Uterus (tissue), 4 donors: ENCODE results near the gene NT5C2. TPM values are rescaled to one million over a fixed set of nuclear protein-coding genes. Genes with fewer than 3 reads are reported as not detected.

ENCODE experiments used
- DNase-seq, 2 donors: peaks; one replicate each; pipeline ENCODE4 v3.0.0-alpha.2; 2019 to 2020
- H3K27ac ChIP-seq, 2 donors: fragments of 200-600 bp; sonication (generic); 1 replicate in 1 of 2; 2 replicates in 1 of 2; pipeline ENCODE4 v1.5.1; 2016 to 2018
- H3K27me3 ChIP-seq, 2 donors: fragments of 200-600 bp; sonication (generic); one replicate each; pipeline ENCODE4 v1.5.1; 2018 to 2019; ENCODE audit warnings: control low read depth in 1 of 2
- H3K36me3 ChIP-seq, 2 donors: fragments of 200-600 bp; sonication (generic); one replicate each; pipeline ENCODE4 v1.5.1; 2019; ENCODE audit warnings: control low read depth in 1 of 2
- H3K4me1 ChIP-seq, 2 donors: fragments of 200-600 bp; sonication (generic); one replicate each; pipeline ENCODE4 v1.5.1; 2018 to 2019; ENCODE audit warnings: control low read depth in 1 of 2
- H3K4me3 ChIP-seq, 2 donors: fragments of 200-600 bp; sonication (generic); 1 replicate in 1 of 2; 2 replicates in 1 of 2; pipeline ENCODE4 v1.5.1; 2018 to 2019; ENCODE audit warnings: mild to moderate bottlenecking in 1 of 2
- H3K9me3 ChIP-seq, 2 donors: fragments of 200-600 bp; sonication (generic); one replicate each; pipeline ENCODE4 v1.5.1; 2019; ENCODE audit warnings: control low read depth in 1 of 2
- POLR2A ChIP-seq, 2 donors: fragments of 450-650 bp; IDR thresholded peaks; one replicate each; pipeline ENCODE4 v1.6.1; 2016; ENCODE audit warnings: antibody characterized with exemption in 2 of 2, mild to moderate bottlenecking in 1 of 2, moderate library complexity in 1 of 2
- intact Hi-C: fragments of 100-400 bp; cut with DNase I; formaldehyde crosslinking; loops from one replicate; pipeline ENCODE4 v1.15.1; 2023; ENCODE audit warnings: low total_unique reads
- total RNA-seq, 4 donors: library from RNA; depleted of rRNA in 3 of 4; stranded (reverse); fragments of >200 nt in 3 of 4; gene quantifications; one replicate each; pipeline versions ENCODE4 v1.1.0 to v1.2.4, GENCODE V29; 2014 to 2023
- TF ChIP-seq, protein P1 (sequence below), 4 experiments: fragments of 200-600 bp in 2 of 4; fragments of 450-650 bp in 2 of 4; sonication (generic) in 2 of 4; IDR thresholded peaks; one replicate each; pipeline ENCODE4 v1.5.1; 2016 to 2019; ENCODE audit warnings: antibody characterized with exemption in 4 of 4, mild to moderate bottlenecking in 2 of 4, moderate library complexity in 1 of 4
- donor health status: DM: yes; HTN: yes; CAD: no.

The NT5C2 gene
- 100 to 1,000 TPM in 2 of 4 donors, 10 to 100 TPM in 2; 12.3 to 134 (median 99.4) TPM for total RNA-seq

DNA sequence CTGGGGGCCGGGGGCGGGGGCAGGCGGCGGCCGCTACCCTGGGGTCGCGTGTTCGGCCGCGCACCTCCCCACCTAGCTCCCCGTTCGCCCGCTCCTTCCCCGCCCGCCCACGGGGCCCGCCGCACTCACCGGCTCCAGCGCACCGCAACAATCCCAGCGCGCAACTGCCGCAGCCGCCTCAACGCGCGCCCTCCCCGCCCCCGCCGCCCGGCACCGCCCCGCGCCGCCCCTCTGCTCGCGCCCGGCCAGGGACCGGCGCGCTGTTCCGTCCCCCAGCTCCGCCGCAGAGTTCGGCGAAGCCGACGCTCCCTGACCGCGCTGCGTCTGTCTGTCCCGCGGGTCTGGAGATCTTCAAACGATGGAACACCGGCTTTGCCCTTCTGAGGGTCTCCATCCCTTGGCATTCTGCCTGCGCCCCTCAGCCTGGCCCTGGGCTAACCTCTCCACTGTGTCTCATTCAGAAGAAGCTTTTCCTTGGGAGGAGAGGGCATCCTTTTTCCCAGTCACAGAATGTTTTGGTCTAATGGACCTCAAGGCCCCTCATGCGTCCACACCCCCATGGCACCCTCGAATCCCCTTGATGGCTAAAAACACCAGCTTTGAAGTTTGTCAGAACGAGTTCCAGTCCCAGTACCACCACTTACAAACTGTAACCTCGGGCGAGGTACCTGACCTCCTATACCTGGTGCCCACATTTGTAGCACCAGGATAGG is at the start of gene NT5C2:
TSS of gene NT5C2 (minus strand) at position 166 of the 713 bp plus-strand sequence. CDS start 18,314 bp downstream, outside the sequence.
- intact Hi-C loops, result no loop called here
- DNase-seq, result peak; percentile 66 to 82
- H3K9me3 ChIP-seq, result no peaks in the 10 kb centered on the region
- H3K27me3 ChIP-seq, result no peaks in the 10 kb centered on the region
- H3K4me1 ChIP-seq, result no peaks in the 10 kb centered on the region
- H3K4me3 ChIP-seq, result peak within 1 kb of the TSS; percentile 74 to 95
- H3K27ac ChIP-seq, result peak within 1 kb of the TSS; percentile 90 to 96
- no peaks in the 10 kb centered on the region for H3K36me3 ChIP-seq
- TF ChIP-seq, protein P1, sequence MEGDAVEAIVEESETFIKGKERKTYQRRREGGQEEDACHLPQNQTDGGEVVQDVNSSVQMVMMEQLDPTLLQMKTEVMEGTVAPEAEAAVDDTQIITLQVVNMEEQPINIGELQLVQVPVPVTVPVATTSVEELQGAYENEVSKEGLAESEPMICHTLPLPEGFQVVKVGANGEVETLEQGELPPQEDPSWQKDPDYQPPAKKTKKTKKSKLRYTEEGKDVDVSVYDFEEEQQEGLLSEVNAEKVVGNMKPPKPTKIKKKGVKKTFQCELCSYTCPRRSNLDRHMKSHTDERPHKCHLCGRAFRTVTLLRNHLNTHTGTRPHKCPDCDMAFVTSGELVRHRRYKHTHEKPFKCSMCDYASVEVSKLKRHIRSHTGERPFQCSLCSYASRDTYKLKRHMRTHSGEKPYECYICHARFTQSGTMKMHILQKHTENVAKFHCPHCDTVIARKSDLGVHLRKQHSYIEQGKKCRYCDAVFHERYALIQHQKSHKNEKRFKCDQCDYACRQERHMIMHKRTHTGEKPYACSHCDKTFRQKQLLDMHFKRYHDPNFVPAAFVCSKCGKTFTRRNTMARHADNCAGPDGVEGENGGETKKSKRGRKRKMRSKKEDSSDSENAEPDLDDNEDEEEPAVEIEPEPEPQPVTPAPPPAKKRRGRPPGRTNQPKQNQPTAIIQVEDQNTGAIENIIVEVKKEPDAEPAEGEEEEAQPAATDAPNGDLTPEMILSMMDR (IDR thresholded peaks at IDR 0.05), result peak in 1 of 4 experiments; percentile 12
- peak; percentile 45 to 68 for TF ChIP-seq POLR2A (IDR thresholded peaks at IDR 0.05)

DNA sequence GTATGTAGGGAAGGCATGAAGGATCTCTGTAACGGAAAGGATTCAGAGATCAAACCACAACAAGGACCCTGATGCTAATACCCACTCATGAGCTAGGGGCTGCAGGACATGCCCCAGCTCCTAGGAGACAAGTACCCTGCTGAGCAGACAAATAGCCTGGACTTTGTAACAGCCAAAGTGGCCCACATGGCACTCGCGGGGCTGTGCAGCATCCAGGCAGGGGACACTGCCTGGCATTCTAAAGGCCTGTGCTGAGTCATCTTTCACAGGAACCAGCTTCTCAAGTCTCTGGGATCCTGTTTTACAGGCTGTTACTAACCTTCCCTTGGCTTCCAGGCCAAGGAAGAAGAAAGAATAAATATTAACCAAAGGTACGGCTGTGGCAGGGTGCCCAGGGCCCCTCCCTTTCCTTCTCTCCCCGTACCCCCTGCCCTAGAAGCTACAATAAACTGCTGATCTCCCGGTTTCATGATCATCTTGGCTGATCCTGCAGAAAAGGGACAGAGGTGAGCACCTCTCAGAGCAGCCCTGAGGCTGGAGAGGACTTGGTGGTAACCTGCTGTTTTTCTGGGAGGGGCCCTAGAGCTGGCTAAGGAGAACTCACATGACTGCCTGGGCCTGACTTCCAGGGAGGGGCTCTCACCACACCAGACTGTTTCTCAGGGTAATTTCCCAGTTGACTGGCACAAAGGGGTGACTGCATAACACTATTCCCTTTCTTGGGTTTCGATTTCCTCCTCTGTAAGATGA is 48.4 kb upstream of the NT5C2 start:
- Histone ChIP-seq H3K4me3 (no peak overlapping the region), H3K27ac (peak overlapping the region in 1 of 2 donors; percentile 19), H3K36me3 (no peaks in the 10 kb centered on the region), H3K4me1 (no peaks in the 10 kb centered on the region), H3K9me3 (no peaks in the 10 kb centered on the region), H3K27me3 (no peaks in the 10 kb centered on the region)
- intact Hi-C loops, result loop anchor here (5.0 kb wide), 1 partner anchor 324 kb away; the partner anchor contains the start of gene CNNM2
- TF ChIP-seq POLR2A (IDR thresholded peaks at IDR 0.05), result no peak
- TF ChIP-seq, protein P1 (IDR thresholded peaks at IDR 0.05), result no peak
- DNase-seq, result no peak

- intact Hi-C loops, result no loop called here
- no peak overlapping the region for H3K27ac ChIP-seq
- DNase-seq, result no peak
These were observed 45.6 kb upstream of the NT5C2 start for GRCh38 chr10:103238506-103239252.

GRCh38 chr10:103235775-103236174 is 42.7 kb upstream of the NT5C2 start:
- no peaks in the 10 kb centered on the region for H3K36me3 ChIP-seq
- DNase-seq, result no peak
- no peaks in the 10 kb centered on the region for H3K4me1 ChIP-seq
- no peaks in the 10 kb centered on the region for H3K9me3 ChIP-seq
- intact Hi-C loops, result no loop called here
- H3K27ac ChIP-seq, result no peak overlapping the region
- TF ChIP-seq POLR2A (IDR thresholded peaks at IDR 0.05), result no peak
- TF ChIP-seq, protein P1 (IDR thresholded peaks at IDR 0.05), result no peak
- H3K27me3 ChIP-seq, result no peaks in the 10 kb centered on the region
- no peak overlapping the region for H3K4me3 ChIP-seq

More at GRCh38 chr10:103238506-103239252, 45.6 kb upstream of the NT5C2 start:
- H3K27me3 ChIP-seq, result no peaks in the 10 kb centered on the region
- H3K36me3 ChIP-seq, result no peaks in the 10 kb centered on the region
- H3K9me3 ChIP-seq, result no peaks in the 10 kb centered on the region
- H3K4me1 ChIP-seq, result no peaks in the 10 kb centered on the region
- H3K4me3 ChIP-seq, result no peak overlapping the region
- no peak for TF ChIP-seq POLR2A (IDR thresholded peaks at IDR 0.05)
- TF ChIP-seq, protein P1 (IDR thresholded peaks at IDR 0.05), result peak in 1 of 4 experiments; percentile 15
